Right atrium auricular region (tissue), 2 donors: ENCODE data around the gene DOCK9. TPM values are rescaled to one million over a fixed set of nuclear protein-coding genes. Genes with fewer than 3 reads are reported as not detected.

Source experiments
- DNase-seq: peaks from one replicate; pipeline ENCODE4 v3.0.0-alpha.2; 2019; ENCODE audit warnings: low spot score
- H3K27ac ChIP-seq, 2 donors: fragments of 200-600 bp; sonication (generic); 1 replicate in 1 of 2; 2 replicates in 1 of 2; pipeline ENCODE4 v1.5.1; 2016 to 2019
- H3K27me3 ChIP-seq, 2 donors: fragments of 200-600 bp; sonication (generic); one replicate each; pipeline versions ENCODE4 v1.5.1 to v1.6.0; 2017 to 2019
- H3K36me3 ChIP-seq: fragments of 200-600 bp; sonication (generic); one replicate; pipeline ENCODE4 v1.5.1; 2016
- H3K4me1 ChIP-seq, 2 donors: fragments of 200-600 bp; sonication (generic); one replicate each; pipeline versions ENCODE4 v1.5.1 to v1.6.0; 2017 to 2019
- H3K4me3 ChIP-seq, 2 donors: fragments of 200-600 bp; sonication (generic); 1 replicate in 1 of 2; 2 replicates in 1 of 2; pipeline ENCODE4 v1.5.1; 2017 to 2019; ENCODE audit warnings: mild to moderate bottlenecking in 1 of 2, moderate library complexity in 1 of 2
- H3K9me3 ChIP-seq, 2 donors: fragments of 200-600 bp; sonication (generic); one replicate each; pipeline ENCODE4 v1.5.1; 2019
- total RNA-seq, 2 donors: library from RNA; depleted of rRNA; stranded (reverse); fragments of >200 nt; gene quantifications; one replicate each; pipeline ENCODE4 v1.1.0, GENCODE V29; 2016
- TF ChIP-seq, protein P1 (sequence below), 2 donors: fragments of 200-600 bp; sonication (generic); IDR thresholded peaks; one replicate each; pipeline ENCODE4 v1.5.1; 2019; ENCODE audit warnings: antibody characterized with exemption in 2 of 2

Gene DOCK9
- total RNA-seq, 2 donors from 2014 or later = 79.6 to 80.5 TPM

DNA sequence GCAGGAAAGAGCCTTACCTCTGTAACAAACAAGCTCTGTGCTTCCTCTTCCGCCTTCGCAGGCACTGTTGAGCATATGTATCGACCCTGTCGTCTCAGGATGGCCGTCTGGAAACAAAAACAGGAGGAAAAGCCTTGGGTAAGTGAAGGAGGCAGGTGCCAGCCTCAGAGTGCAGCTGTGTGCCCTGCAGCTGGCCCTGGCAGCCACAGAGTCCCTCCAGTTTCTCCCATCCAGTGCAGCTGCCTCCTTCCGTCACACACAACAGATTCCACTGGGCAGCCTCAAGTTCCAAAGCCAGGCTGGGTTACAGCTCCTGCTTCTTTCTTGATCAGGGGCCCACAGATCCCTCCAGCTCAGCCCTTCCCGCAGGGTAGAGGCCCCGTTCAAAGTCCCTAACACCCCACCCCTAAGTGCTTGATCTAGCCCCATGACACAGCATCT is 47.7 kb downstream of the DOCK9 start:
- Histone ChIP-seq H3K9me3 (peaks cover 0 to 14% of the 10 kb centered on the region in 2 donors), H3K27me3 (no peaks in the 10 kb centered on the region), H3K4me1 (peaks cover 0 to 14% of the 10 kb centered on the region in 2 donors), H3K36me3 (no peaks in the 10 kb centered on the region), H3K27ac (peak overlapping the region in 1 of 2 donors; percentile 20), H3K4me3 (no peak overlapping the region)
- TF ChIP-seq, protein P1, sequence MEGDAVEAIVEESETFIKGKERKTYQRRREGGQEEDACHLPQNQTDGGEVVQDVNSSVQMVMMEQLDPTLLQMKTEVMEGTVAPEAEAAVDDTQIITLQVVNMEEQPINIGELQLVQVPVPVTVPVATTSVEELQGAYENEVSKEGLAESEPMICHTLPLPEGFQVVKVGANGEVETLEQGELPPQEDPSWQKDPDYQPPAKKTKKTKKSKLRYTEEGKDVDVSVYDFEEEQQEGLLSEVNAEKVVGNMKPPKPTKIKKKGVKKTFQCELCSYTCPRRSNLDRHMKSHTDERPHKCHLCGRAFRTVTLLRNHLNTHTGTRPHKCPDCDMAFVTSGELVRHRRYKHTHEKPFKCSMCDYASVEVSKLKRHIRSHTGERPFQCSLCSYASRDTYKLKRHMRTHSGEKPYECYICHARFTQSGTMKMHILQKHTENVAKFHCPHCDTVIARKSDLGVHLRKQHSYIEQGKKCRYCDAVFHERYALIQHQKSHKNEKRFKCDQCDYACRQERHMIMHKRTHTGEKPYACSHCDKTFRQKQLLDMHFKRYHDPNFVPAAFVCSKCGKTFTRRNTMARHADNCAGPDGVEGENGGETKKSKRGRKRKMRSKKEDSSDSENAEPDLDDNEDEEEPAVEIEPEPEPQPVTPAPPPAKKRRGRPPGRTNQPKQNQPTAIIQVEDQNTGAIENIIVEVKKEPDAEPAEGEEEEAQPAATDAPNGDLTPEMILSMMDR (IDR thresholded peaks at IDR 0.05) = no peak
- DNase-seq = no peak

DNA sequence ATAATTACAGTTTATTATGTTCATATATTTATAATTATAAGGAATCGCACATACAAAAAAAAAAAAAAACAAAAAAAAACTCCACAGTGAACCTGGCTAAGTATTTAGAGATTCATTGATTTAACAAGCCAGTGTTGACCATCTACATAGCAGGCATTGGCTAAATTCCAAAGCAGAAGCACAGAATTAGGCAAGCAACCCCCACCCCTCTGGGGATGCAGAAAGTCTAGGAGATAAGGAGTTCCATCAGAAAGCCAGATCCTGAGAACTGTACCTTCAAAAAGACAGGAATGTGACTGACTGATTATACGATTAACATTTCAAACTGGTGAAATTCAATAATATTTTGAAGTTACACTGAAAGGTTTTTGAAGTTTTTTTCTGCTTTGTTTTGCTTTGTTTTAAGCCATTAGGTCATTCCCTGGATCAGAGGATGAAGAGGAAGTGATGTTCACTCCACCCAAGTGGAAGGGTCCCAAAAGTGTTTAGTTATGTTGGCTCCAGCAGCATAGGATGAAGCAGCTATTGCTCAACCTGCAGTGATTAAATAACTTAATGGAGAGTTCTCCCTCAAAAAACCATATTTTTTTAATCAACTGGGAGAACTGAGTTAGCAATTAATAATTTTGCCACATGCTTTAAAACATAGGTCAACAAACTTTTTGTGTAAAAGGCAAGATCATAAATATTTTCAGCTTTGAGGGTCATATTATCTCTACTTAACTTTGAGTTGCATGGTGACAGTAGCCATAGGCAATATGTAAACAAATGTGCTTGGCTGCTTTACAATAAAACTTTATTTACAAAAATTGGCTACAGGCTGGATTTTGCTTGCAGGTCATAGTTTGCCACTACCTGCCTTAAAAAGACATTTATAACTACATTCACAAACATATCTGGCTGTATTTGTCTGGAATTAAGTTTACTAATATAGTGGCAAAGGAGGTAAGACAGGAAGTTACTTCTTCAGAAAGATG is 49.6 kb downstream of the DOCK9 start:
- Histone ChIP-seq H3K36me3 (no peaks in the 10 kb centered on the region), H3K4me3 (no peak overlapping the region), H3K27me3 (no peaks in the 10 kb centered on the region), H3K27ac (peak overlapping the region; percentile 41 to 74), H3K4me1 (peaks cover 0 to 24% of the 10 kb centered on the region in 2 donors), H3K9me3 (no peaks in the 10 kb centered on the region)
- TF ChIP-seq, protein P1 (IDR thresholded peaks at IDR 0.05) = no peak
- peak; percentile 67 for DNase-seq

DNA sequence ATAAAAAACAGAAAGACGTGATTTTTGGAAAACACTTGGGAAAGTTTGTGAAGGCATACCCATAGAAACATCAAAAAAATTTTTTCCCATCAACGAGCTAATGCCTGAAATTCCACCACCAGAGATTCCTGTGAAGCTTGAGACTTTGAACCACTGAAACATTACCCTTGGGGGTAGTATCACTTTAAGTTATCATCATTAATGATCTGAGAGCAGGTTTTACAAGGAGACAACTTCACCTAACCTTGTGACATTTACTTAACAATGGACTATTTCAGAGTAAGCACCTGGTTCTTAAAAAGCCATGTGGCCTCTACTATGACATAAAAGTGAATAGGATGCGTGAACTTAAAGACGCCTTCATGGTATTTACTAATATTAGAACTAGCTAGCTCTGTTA is 51.9 kb downstream of the DOCK9 start:
- Histone ChIP-seq H3K27me3 (no peaks in the 10 kb centered on the region), H3K27ac (no peak overlapping the region), H3K4me3 (no peak overlapping the region), H3K36me3 (peaks cover 8% of the 10 kb centered on the region), H3K4me1 (peaks cover 0 to 33% of the 10 kb centered on the region in 2 donors), H3K9me3 (no peaks in the 10 kb centered on the region)
- TF ChIP-seq, protein P1 (IDR thresholded peaks at IDR 0.05) = no peak
- DNase-seq = no peak

DNA sequence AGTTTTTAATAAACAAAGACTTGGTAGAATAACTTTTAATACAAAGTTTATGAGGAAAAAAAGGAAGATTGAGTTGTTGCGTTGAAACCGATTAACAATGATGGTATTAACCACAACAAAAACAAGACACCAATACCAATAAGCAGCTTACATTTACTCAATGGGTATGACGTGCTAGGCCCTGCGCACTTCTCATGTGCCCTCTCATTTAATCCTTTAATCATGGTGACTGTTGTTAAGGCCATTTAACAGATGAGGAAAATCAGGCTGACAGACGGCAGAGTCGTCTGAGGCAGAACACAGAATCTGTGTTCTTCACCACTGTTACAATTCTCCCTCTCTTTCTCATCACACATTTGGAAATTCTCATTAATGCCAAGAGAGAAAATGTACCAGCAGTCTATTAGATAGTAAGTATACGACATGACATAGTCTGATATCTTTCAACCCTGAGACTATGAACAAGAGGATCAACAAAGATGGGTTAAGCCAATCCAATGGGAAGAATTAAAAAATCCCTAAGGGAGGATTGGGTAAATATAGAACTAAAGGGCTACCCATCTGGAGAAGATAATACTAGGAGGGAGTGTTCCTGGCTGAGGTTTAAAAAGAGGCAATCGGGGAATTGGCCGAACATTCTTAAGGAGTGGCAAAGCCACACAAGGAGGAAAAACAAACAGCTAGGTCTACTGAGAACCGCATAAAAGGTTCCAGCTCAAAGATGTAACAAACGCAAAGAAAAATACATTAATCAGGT is 54.0 kb downstream of the DOCK9 start:
- peaks cover 14% of the 10 kb centered on the region for H3K36me3 ChIP-seq
- H3K27ac ChIP-seq = peak overlapping the region; percentile 43 to 55
- TF ChIP-seq, protein P1 (IDR thresholded peaks at IDR 0.05) = no peak
- no peaks in the 10 kb centered on the region for H3K27me3 ChIP-seq
- no peaks in the 10 kb centered on the region for H3K9me3 ChIP-seq
- no peak for DNase-seq
- peaks cover 0 to 27% of the 10 kb centered on the region in 2 donors for H3K4me1 ChIP-seq
- H3K4me3 ChIP-seq = no peak overlapping the region

DNA sequence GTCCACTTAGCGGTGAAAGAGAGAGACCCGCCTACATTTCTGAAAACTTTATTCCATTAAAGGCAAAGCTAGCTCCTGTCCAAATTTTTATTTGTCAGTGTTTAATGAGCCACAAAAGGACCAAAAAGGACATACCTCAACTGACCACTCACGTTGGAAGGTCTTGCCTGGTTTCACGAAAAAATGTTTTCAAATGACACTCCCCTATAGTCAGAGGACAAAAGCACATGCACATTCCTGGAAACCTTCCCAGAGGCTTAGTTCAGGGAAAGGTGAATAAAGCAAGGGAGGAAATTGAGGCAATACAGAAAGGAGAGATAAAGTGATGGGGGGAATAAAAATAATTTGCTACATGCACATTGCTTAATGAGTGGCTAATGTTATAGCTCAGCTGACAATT is 55.6 kb downstream of the DOCK9 start:
- no peaks in the 10 kb centered on the region for H3K27me3 ChIP-seq
- no peaks in the 10 kb centered on the region for H3K9me3 ChIP-seq
- H3K27ac ChIP-seq = peak overlapping the region in 1 of 2 donors; percentile 0
- H3K4me1 ChIP-seq = peaks cover 0 to 27% of the 10 kb centered on the region in 2 donors
- TF ChIP-seq, protein P1 (IDR thresholded peaks at IDR 0.05) = no peak
- peaks cover 14% of the 10 kb centered on the region for H3K36me3 ChIP-seq
- no peak overlapping the region for H3K4me3 ChIP-seq
- no peak for DNase-seq
